HL-60 (cell line): ENCODE results near the gene NVL.

Source experiments
- DNase-seq, 2 experiments: peaks; one replicate each; pipeline ENCODE4 v3.0.0-alpha.2; 2010 to 2020; ENCODE audit warnings: low read depth in 1 of 2, low spot score in 1 of 2
- H3K27ac ChIP-seq: fragments of 250-450 bp; sonication (Bioruptor Pico); replicated peaks from 2 replicates; pipeline ENCODE4 v1.5.1; 2020; ENCODE audit warnings: mild to moderate bottlenecking, moderate library complexity
- H3K27me3 ChIP-seq: fragments of 250-450 bp; sonication (Bioruptor Pico); 2 replicates; pipeline ENCODE4 v1.5.1; 2021; ENCODE audit warnings: mild to moderate bottlenecking, moderate library complexity; ENCODE audit not compliant: insufficient read depth, poor library complexity, severe bottlenecking
- H3K4me3 ChIP-seq: replicated peaks from 2 replicates; pipeline ENCODE4 v1.5.1; 2011; ENCODE audit warnings: mild to moderate bottlenecking, control low read depth, low read length; ENCODE audit not compliant: insufficient read depth
- CTCF ChIP-seq: IDR thresholded peaks from one replicate; pipeline ENCODE4 v1.5.1; 2011; ENCODE audit warnings: low read length, control low read depth, inconsistent platforms; ENCODE audit not compliant: insufficient read depth
- GABPA ChIP-seq: IDR thresholded peaks from 2 replicates; pipeline ENCODE4 v1.6.1; 2012; ENCODE audit warnings: low read depth
- POLR2AphosphoS5 ChIP-seq: IDR thresholded peaks from 2 replicates; pipeline ENCODE4 v1.6.1; 2012; ENCODE audit warnings: low read depth
- REST ChIP-seq: IDR thresholded peaks from 2 replicates; pipeline ENCODE4 v1.6.1; 2012; ENCODE audit warnings: low read depth; ENCODE audit not compliant: insufficient replicate concordance
- SPI1 ChIP-seq: IDR thresholded peaks from 2 replicates; pipeline ENCODE4 v1.6.1; 2012; ENCODE audit warnings: low read depth, mild to moderate bottlenecking, borderline replicate concordance

NVL gene

GRCh38 chr1:224282140-224282539, 47.8 kb downstream of the NVL start:
- H3K27me3 ChIP-seq: no peaks in the 10 kb centered on the region
- no peak for TF ChIP-seq SPI1
- no peak for TF ChIP-seq GABPA
- no peak for TF ChIP-seq REST
- no peak for TF ChIP-seq CTCF
- no peak for TF ChIP-seq POLR2AphosphoS5
- no peak for DNase-seq
- no peak overlapping the region for H3K27ac ChIP-seq
- H3K4me3 ChIP-seq: no peak overlapping the region

GRCh38 chr1:224276771-224277487, 53.0 kb downstream of the NVL start:
- H3K4me3 ChIP-seq: no peak overlapping the region

More at GRCh38 chr1:224276771-224277487, 53.0 kb downstream of the NVL start:
- Histone ChIP-seq H3K27ac (no peak overlapping the region), H3K27me3 (no peaks in the 10 kb centered on the region)
- TF ChIP-seq POLR2AphosphoS5 (no peak), REST (no peak), SPI1 (no peak), CTCF (no peak), GABPA (no peak)
- no peak for DNase-seq
